SHP77 (cell line): ENCODE measurements around the gene FBXO41.

Experiments used
- DNase-seq, 2 experiments: peaks; one replicate each; lab custom pipeline; 2025; lab: John Stamatoyannopoulos, UW

The FBXO41 gene

DNA sequence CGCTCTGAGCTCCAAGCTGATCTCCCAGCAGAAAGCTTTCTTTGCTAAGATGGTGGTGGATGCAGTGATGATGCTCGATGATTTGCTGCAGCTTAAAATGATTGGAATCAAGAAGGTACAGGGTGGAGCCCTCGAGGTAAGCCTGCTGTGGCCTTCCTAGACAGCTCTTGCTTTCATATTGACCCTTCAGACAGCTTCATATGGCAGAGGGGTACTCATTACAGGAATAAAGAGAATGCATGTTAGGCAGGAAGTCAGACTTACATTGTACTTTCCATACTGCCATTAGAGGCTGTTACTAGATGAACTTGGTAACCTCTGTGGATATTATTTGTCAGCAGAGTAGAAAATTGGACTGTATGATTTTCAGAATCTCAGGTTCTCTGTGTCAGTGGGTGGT, 39.7 kb downstream of the FBXO41 start:
- no peak for DNase-seq

DNA sequence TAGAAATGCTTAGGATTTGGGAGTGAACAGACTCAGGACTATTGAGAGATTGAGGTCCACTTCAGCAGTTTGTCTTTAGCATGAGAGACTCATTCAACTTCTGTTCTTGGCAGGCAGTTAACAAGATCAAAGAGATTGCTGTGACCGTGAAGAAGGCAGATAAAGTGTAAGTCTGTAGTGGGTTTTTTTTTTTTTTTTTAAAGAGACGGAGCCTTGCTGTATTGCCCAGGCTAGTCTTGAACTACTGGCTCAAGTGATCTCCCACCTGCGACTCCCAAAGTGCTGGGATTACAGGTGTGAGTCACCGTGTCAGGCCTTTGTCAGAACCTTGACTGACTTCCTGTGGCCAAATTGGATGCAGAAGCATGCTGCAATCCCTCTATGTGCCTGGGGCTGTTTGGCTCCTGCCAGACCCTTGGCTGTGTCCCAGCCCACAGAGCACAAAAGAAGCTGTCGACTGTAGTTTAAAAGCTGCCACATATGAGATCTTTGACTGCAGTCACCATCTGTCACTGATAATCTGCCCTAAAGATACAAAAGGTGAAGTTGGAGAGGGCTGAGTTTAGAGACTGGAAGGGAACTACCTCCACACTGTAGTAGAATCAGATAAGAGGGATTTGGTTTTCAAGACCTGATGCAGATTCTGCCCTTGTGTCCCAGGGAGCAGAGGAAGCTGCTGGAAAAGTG, 40.3 kb downstream of the FBXO41 start:
- DNase-seq, result no peak

DNA sequence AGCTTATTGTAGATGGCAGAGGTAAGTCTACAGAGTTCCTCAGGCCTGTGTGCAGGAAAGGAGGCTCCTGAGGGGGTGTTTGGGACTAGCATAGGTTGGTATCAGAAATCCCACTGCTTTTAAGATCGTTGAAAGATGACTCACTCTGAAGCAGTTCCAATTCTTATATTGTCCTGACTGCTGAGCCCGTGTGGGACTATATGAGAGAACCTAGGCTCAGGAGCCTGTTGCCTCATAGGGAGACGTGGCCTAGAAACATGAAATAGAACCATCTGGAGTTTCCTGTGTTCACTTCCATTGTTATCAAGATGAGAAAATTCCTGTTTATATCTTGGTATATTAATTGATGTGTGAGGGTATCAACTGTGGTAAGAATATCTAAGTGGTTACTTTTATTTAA, 44.5 kb downstream of the FBXO41 start:
- DNase-seq, result no peak

DNA sequence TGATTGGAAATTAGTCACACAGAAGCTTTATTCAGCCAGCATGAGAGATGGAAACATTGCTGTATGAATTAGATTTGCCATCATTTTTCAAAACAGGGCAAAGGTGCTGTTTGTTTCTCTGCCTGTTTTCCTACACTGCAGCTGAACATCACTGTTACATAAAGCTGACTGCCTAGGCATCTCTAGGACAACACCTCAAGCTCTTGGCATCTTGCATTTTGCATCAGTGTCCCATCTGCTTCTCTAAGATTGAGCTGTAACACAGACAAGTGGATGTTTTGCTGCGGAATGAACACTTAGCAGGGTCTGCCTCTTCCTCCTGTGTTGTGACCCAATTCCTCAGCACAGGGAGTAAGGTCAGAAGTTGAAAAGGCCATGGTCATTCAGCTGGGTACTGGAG, 45.3 kb downstream of the FBXO41 start:
- no peak for DNase-seq

DNA sequence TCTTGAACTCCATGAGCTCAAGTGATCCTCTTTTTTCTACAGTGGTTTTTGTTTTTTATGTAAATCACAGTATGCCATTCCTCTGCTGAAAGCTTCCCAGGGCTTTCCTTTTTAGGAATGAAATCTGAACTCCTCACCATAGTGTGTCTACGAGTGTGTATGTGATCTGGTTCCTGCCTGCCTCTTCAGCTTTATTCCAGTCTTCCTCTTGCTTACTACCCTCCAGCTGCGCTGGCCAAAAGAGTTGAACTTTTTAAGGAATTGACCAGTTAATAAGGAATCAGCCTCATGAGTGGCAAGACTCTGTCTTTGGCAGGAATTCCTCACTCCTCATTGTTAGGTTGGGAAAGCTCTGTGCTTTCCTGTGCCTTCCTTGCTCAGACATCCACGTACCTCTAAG, 46.1 kb downstream of the FBXO41 start:
- DNase-seq, result no peak

DNA sequence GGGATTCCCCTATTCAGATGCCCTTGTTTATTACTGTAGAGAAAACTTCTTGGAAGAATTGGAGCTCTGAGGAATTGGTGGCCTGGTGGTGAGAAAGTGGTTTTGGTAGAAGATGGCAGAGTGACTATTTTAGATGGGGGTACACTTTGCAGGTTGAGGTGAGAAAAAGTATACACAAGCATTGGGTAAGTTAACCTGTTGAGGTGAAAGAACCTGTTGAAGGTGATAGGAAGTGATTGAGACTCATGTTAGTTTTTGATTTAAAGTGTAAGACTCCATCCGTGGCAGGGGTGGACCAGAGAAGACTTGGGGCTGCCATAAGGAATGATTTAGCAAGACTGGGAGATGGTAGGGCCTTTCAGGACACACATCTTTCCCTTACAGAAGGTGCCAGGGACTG, 47.1 kb downstream of the FBXO41 start:
- no peak for DNase-seq

DNA sequence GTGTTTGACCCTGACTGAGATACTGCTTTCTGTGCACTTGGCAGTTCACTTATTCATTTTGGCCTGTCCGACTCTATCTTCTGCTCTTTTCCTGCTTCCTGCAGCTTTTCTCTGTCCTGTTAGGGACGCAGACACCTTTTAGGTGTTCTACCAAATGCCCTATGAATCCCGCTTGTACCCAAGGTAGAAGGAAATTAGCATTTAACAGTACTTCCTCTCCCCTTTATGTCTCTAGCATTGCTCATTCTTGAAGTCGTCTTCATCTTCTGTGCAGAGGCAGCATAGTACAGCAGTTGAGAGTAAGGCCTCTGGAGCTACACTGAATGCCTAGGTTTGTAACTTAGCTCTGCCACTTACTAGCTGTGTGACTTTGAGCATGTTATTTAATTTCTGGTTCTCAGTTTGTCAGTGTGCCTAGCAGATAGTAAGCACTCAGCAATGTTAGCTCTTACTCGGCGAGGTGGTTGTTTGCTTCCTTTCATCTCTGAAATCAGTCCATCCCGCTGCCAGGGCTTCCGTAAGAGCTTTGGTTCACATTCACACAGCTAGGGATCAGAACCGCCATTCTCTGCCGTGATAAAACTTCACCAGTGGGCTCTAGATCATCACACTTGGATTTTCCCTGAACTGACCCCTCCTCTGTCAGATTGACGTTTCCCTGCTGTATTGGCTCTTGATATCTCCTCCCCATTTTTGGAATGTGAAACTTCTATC, 48.8 kb downstream of the FBXO41 start:
- DNase-seq, result no peak

DNA sequence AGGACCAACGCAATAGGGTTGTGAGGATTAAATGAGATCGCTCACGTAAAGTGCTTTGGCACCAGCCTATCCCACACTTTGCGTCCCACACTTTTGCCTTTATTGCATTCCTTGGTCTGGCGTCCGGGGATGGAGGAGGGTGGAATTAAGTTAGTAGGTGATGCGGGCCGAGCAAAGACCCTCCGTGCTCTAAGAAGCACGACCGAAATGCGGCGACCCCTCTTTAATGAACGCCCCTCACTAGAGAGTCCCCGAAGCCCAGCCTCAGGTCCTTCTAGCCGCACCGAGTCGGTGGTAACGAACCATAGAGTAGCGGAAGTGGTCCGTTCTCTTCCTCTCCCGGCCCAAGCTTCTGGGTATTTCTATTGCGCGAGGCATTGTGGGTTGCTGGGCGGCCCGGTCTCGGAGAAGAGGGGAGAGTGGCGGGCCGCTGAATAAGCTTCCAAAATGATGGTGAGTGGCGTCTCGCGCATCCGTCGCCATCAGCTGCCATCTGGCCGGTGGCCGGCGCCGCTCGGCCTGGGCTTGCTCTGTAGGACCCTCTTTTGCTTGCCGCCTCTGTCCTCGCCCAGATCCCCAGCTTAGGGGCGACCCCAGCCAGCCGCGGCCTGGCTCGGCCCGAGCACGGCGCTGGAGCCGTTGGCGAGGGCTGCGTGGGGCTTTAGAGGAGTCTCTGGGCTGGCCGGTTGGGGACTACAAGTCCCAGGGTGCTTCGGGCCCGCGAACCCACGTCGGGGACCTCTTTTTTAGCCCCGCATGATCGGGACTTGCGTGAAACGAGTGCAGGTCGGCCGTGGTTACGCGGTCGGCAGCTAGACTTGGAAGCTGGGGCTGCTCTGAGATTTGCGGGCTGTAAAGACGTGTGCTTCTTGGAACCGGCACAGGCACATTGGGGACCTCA, 50.1 kb downstream of the FBXO41 start, which contains the start of gene CCT7:
CCT7 (plus strand) TSS at position 377 of the 901 bp plus-strand sequence; CDS start at position 448, 71 bp downstream.
- peak; percentile 89 for DNase-seq

DNA sequence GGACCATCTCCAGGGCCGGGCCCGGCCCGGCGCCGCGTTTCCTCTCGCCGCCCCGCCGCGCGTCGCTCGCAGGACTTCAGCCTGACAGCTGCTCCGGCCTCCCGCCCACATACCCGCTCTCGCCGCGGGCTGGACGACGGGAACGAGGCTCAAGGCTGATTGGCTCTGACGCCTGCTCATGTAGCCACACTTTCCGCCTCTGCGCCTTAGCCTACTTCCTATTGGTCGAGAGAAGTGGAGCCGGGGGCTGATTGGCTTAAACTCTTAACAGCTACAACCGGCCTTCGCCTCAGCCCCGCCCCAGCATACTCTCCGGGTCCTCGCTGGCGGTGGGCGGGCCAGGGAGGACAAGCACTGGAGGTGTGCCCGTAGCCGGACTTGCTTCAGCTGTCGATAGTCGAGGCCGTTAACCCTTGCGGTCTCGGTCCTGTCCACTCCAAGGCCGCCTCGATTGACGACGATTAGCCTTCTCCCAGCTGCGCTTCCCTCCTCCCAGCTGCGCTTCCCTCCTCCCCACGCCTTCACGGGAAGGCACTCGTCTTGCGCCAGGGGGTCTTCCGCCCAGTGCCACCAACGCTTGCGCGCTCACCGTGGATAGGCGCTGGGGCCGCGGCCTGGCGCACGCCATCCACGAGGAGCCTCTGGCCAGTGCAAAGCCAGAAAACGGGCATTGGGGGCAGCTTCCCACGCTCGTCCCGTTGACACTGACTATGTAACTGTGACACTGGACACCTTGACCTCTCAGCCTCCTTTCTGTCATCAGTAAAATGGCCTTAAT, 50.9 kb downstream of the FBXO41 start, which contains the start of gene PRADC1:
PRADC1 (minus strand) TSS at position 86 of the 778 bp plus-strand sequence; CDS start at position 7, 79 bp downstream.
- peak; percentile 99 for DNase-seq

DNA sequence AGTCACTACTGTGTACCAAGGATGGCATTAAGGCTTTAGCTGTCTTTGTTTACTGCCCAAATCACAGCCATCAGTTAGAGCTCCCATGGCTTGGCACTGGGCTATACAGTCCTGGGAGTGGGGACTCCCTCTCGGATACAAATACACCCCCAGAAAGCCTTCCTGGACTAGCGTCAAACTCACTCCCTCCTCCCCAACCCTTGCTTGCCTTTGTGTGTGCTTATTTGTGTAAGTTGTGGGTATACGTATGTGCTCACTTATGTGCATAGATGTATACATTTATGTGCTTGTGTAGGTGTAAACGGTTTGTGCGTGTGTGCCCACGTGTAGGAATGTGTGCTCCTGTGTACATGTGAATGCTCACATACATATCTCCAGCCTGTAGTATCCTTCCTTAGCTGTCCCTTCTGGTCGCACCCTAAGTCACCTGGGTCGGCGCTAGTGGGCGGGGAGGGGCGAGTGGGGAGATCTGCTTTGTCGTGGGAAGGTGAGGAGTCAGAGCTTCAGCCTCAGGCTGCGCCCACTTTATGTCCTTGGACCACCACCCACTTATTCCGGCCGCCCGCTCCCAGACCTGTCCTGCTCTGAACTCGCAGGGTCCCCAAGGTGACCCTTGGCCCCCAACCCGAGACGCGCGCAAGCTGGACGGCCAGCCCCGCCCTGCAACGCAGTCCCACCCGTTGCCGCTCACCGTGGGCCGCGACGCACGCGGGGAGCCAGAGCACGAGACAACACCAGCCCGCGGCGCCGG, 51.7 kb downstream of the FBXO41 start:
- peak in 1 of 2 experiments; percentile 24 for DNase-seq

DNA sequence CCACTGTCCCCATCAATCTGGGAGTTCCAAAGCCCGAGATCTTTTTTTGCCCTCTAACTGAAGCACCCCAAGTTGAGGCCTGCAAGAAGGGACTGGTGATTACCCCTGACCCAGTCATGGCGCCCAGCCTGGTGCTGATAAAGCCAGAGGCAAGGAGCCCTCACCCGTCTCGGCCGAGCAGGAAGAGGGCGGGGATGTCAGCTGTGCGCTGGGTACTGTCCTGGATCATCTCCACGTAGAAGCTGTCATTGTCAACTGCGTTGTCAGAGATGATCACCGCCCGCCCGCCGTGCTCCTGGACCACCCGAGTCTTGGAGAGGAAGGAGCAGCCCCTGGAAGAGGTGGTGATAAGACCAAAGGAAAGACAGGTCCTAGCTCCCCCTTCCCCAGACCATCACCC, 55.6 kb downstream of the FBXO41 start:
- no peak for DNase-seq

DNA sequence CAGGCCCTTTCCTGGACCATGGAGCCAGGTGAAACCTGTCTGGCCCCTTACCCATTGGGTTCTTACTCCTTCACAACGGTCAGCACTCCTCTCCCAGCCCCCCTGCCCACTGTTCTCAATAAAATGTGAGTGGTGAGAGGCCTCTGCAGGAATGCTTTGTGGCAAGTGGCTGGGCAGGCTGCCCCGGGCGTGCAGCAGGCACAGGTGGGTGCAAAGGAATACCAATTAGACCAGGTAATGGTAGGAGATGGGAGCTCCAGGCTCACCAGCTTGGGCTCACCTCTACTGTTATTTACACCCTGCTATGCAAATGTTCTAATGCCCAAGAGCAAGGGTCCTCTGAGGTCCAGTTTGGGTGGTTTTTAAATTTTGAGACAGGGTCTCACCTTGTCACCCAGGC, 57.2 kb downstream of the FBXO41 start:
- no peak for DNase-seq

DNA sequence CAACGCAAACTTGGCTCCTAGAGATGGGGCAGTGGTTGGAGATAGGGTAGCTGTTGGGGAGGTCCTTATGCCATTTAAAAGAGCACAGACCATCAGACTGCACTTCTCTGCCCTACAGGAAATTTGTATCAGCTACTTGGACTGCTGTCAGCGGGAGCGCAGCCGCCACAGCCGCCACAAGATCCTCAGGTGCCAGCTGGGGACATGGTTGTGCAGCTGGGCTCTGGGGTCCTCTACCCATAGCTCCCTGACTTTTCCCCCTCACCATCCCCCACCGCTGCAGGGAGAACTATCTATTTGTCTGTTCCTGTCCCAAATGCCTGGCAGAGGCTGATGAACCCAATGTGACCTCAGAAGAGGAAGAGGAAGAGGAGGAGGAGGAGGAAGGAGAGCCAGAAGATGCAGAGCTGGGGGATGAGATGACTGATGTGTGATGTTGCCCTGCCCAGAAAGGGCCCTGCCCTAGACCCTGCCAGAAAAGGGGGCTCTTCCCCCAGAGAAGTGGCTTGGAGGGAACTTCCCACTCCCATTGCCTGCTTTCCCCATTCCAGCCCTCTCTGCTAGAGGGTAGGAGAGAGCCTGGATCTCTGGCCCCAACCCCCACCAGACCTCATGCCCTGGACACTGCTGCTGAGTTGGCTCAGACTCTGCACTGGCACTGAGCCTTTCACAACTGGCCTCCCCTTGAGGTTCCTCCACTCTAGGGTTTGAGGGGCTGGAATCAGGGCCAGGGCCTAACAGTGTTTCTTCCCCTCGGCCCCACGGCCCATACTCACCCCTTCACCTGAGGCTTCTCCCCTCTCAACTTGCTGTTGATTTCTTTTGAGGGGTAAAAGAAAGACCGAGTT, 58.5 kb downstream of the FBXO41 start:
- no peak for DNase-seq

DNA sequence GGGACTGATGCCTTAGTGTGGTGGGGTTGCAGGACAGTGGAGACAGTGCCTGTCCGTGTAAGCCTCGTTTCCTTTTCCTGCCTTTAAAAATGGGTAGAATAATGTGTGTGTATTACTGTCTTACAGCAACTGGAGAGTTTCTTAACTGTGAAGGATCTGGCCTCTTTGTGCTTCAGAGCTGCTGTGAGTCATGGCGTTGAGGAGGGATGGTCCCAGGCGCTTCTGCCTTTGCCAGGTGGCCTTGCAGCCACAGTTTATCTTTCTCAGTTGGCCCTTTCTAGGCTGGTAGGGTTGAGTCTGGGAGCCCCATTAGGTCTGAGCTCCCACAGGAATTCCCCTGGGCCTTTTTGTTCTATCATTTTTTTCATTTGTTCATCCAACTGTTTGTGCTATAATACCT, 60.5 kb downstream of the FBXO41 start:
- DNase-seq, result no peak

DNA sequence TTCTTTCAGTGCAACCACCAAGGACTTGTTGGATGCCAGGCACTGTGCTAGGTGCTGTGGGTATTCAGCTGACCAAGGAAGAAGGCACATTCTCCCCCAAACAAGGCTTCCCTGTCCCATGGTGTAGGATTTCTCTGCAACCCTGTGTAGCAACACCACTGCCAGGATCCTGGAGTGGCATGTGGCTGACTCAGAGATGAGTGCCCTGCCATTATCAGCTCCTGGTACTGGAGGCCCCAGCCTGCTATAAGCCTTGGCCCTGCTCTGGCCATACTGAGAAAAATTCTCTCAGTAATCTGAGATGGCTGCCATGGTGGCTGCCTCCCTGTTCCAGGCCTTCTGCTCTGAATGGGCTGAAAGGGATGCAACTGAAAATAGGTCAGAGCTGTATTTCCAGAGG, 66.0 kb downstream of the FBXO41 start:
- DNase-seq, result no peak

DNA sequence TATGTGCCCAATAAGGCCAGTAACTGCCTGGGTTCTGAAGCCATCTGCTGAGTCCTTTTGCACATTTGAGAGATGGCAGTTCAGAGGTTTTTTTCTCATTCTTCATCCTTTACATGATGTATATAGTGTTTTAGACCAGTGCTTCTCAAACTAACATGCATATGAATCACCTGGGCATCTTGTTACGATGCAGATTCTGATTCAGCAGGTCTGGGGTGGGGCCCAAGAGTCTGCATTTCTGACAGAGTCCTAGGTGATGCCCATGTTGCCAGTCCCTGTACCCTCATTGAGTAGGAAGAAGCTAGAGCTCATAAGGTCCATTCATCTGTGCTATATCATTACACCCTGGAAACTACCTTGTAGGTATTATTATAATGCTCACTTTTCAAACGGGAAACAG, 66.5 kb downstream of the FBXO41 start:
- no peak for DNase-seq

DNA sequence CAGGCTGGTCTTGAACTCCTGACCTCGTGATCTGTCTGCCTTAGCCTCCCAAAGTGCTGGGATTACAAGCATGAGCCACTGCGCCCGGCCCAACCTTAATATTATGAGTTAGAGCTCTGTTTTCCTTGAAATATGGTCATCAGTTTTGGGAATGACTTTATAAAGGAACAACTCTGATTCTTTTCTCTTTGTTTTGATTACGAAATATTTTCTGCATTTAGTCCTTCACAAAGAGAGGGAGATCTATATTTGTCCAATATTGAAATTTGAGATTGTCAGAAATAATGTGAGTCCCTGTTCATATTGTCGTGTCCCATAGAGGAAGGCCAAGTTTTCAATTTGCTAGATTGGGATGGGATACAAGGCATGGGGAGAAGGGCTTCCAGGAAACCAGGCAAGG, 67.1 kb downstream of the FBXO41 start:
- no peak for DNase-seq

DNA sequence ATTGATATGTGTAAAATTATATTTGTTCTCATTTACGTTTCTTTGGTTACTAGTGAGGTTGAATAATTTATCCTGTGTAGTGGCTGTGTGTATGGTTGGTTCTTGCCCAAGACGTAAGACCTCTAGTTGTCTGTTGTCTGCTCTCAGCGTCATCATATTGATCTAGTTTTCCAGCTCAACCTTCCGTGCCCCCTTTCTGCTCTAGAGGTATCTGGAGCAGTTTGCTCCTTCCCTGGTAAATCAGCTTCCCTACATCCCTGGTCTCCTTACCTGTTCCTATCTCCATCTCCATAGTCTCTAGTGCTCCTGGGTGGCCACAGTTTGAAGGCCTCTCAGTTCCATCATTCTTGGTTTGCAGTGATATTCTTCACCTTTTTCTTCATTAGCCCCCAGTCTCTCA, 69.0 kb downstream of the FBXO41 start:
- DNase-seq, result no peak

DNA sequence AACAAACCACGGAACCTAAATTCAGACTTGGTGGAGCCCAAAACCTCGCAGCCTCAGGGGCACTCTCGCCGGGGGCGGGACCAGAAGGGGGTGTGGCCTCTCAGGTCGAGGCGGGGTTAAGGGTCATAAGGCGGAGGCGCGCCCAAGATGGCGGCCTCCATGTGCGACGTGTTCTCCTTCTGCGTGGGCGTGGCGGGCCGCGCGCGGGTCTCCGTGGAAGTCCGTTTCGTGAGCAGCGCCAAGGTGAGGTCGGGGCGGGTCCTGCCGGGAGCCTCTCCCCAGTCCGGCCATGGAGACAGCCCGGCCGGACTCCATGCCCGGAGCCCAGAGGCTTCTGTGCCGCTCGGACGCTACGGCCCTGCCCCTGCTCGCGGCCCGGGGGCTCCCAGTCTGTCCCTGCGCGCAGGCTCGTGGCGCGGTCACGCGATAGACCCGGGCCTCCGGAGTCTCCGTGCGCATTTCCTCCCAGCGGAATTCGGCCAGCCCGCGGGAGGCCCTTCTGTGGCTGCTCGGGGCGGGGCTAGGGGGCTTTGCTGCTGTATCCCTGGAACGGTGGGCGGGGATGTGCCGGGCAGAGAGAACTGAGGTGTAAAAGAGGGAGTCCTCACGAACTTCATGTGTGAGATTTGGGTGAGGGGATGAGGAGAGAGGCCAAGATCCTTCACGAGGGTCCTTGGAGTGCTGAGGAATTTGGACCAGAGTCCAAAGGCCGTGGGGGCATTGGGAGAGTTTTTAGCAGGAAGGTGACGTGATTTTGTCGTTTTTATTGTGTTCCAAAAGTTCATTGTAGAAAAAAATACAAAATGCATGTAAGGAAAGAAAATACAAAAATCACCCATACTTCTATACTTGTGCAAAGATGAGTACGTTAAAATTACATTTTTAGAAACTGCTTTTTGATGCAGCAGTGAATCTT, 69.9 kb downstream of the FBXO41 start, which contains the start of gene SMYD5:
SMYD5 (plus strand) TSS at position 126 of the 916 bp plus-strand sequence; CDS start at position 148, 22 bp downstream.
- peak; percentile 64 to 79 for DNase-seq
